Measurements from ENCODE around the gene CEP57.

GRCh38 chr11:95776859-95777258 lies 13.4 kb upstream of the CEP57 start:
- TF ChIP-seq CTCF (IDR thresholded peaks at IDR 0.05; ENCODE audit: borderline replicate concordance, extremely low read depth, low read length, poor library complexity, severe bottlenecking) (no peak), EZH2 (IDR thresholded peaks at IDR 0.05; ENCODE audit: borderline replicate concordance, low read depth, low read length, severe bottlenecking) (no peak)
